Loucy (cell line): ENCODE measurements around the gene ZNF697.
"Not testable (repeated sequence)": the region's sequence is repeated elsewhere in the genome, so short reads cannot be mapped to it uniquely, and the experiment has no call there.

Experiments used
- H2AFZ ChIP-seq: fragments of 200-600 bp; sonication (generic); 2 replicates; pipeline ENCODE4 v1.6.0; 2016; ENCODE audit warnings: antibody characterized with exemption, mild to moderate bottlenecking, low read length, moderate library complexity
- H3F3A ChIP-seq: fragments of 200-600 bp; 2 replicates; pipeline ENCODE4 v1.6.0; 2016; ENCODE audit warnings: antibody characterized with exemption, low read depth, mild to moderate bottlenecking
- H3K27me3 ChIP-seq: fragments of 200-600 bp; sonication (generic); 2 replicates; pipeline ENCODE4 v1.6.1; 2014; ENCODE audit warnings: low read length, mild to moderate bottlenecking; ENCODE audit not compliant: insufficient read depth, poor library complexity, severe bottlenecking
- H3K36me3 ChIP-seq: fragments of 200-600 bp; sonication (generic); 2 replicates; pipeline ENCODE4 v1.6.1; 2016; ENCODE audit warnings: low read length; ENCODE audit not compliant: insufficient read depth
- H3K4me1 ChIP-seq: fragments of 200-600 bp; sonication (generic); 2 replicates; pipeline ENCODE4 v1.5.1; 2014; ENCODE audit warnings: low read length, mild to moderate bottlenecking; ENCODE audit not compliant: insufficient read depth, poor library complexity, severe bottlenecking
- H3K4me2 ChIP-seq: fragments of 200-600 bp; sonication (generic); 2 replicates; pipeline ENCODE4 v1.6.0; 2014; ENCODE audit warnings: antibody characterized with exemption, low read length, low read depth, mild to moderate bottlenecking; ENCODE audit not compliant: poor library complexity, severe bottlenecking
- H3K4me3 ChIP-seq: fragments of 200-600 bp; sonication (generic); 2 replicates; pipeline ENCODE4 v1.5.1; 2014; ENCODE audit warnings: low read length, mild to moderate bottlenecking, mixed read lengths; ENCODE audit not compliant: poor library complexity, severe bottlenecking
- H3K79me2 ChIP-seq: fragments of 200-600 bp; sonication (generic); 2 replicates; pipeline ENCODE4 v1.6.1; 2014; ENCODE audit warnings: low read length; ENCODE audit not compliant: insufficient read depth
- H3K9ac ChIP-seq: fragments of 200-600 bp; sonication (generic); 2 replicates; pipeline ENCODE4 v1.6.0; 2014; ENCODE audit warnings: mild to moderate bottlenecking, low read depth, low read length, moderate library complexity; ENCODE audit not compliant: poor library complexity, severe bottlenecking
- H3K9me2 ChIP-seq: fragments of 200-600 bp; sonication (generic); replicated peaks from 2 replicates; pipeline ENCODE4 v1.6.1; 2016; ENCODE audit warnings: low read depth, low read length, mixed read lengths
- H3K9me3 ChIP-seq: fragments of 200-600 bp; sonication (generic); 2 replicates; pipeline ENCODE4 v1.6.1; 2014; ENCODE audit warnings: mild to moderate bottlenecking, antibody characterized with exemption, low read length, low read depth; ENCODE audit not compliant: insufficient read depth
- H4K20me1 ChIP-seq: fragments of 200-600 bp; sonication (generic); 2 replicates; pipeline ENCODE4 v1.6.0; 2014; ENCODE audit warnings: antibody characterized with exemption, low read length, mild to moderate bottlenecking; ENCODE audit not compliant: insufficient read depth, poor library complexity, severe bottlenecking
- EZH2phosphoT487 ChIP-seq: fragments of 200-600 bp; IDR thresholded peaks from 2 replicates; pipeline ENCODE4 v1.6.1; 2018; ENCODE audit warnings: antibody characterized with exemption, mild to moderate bottlenecking, moderate library complexity, borderline replicate concordance
- TF ChIP-seq, protein P1 (sequence below): fragments of 200-600 bp; sonication (generic); conservative IDR thresholded peaks from 2 replicates; pipeline ENCODE4 v1.5.1; 2014; ENCODE audit warnings: mild to moderate bottlenecking, antibody characterized with exemption, low read length

The ZNF697 gene

DNA sequence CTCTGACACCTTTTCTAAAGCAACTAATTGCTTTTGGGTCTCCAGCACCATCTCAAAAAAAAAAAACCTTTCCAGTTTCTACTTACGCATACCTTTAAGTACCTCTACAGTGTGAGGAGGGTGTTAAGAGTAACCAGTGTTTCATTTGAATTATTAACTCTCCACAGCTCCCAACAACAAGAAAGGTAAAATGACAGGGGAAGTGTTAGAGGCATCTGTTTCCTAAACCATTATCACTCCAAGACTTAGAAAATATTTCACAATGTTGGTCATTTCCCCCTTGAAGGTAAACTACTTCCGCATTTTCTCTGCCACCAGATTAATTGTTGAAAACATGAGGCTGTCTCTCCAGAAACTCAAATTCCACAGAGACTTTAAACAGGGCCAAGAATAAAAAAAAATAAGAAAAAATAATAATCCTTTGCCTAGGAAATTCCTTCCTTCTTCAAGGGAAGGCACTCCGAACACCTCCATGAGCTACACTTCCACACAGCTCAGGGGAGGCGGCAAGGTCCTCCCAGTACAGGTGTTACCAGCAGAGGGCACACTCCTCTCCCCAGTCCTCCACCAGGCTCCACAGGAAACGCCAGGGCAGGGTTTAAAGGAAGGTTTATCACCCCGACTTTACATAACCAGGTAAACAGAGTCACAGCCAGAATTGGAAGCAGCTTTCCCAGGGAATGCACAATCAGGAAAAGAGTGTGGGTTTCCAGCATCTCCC lies 40.8 kb downstream of the ZNF697 start:
- H2AFZ ChIP-seq = peak overlapping the region; percentile 83; the same call in 1 of the 2 replicates
- H3K4me1 ChIP-seq, H3K9me3 ChIP-seq, H3K4me2 ChIP-seq, H3K4me3 ChIP-seq, H3F3A ChIP-seq, H3K79me2 ChIP-seq, H3K9me2 ChIP-seq, H3K27me3 ChIP-seq, H3K9ac ChIP-seq, H4K20me1 ChIP-seq, H3K36me3 ChIP-seq: not testable (repeated sequence)
- TF ChIP-seq, protein P1, sequence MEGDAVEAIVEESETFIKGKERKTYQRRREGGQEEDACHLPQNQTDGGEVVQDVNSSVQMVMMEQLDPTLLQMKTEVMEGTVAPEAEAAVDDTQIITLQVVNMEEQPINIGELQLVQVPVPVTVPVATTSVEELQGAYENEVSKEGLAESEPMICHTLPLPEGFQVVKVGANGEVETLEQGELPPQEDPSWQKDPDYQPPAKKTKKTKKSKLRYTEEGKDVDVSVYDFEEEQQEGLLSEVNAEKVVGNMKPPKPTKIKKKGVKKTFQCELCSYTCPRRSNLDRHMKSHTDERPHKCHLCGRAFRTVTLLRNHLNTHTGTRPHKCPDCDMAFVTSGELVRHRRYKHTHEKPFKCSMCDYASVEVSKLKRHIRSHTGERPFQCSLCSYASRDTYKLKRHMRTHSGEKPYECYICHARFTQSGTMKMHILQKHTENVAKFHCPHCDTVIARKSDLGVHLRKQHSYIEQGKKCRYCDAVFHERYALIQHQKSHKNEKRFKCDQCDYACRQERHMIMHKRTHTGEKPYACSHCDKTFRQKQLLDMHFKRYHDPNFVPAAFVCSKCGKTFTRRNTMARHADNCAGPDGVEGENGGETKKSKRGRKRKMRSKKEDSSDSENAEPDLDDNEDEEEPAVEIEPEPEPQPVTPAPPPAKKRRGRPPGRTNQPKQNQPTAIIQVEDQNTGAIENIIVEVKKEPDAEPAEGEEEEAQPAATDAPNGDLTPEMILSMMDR = peak; percentile 36

DNA sequence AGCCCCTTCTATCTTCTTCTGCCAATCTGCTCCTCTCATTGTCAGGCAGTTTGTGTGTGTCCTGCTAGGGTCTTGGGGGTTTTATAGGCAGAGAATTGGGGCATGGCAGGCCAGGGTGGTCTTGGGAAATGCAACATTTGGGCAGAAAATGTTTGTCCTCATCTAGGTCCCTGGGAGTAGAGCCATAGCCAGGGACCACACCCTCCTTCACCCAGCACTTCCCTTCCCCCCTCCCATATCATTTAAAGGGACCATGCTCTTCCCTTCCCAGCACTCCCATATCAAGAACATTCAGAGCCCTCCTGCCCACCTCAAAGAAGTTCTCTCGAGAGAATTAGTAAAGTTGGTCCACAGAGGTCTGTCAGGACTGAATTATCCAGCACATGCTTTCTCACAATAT lies 41.7 kb downstream of the ZNF697 start:
- peaks cover 4% of the 10 kb centered on the region for H3K27me3 ChIP-seq
- H3K9me2 ChIP-seq = no peaks in the 10 kb centered on the region
- H3K4me2 ChIP-seq = no peak overlapping the region
- H4K20me1 ChIP-seq = no peaks in the 10 kb centered on the region
- H3K4me3 ChIP-seq = no peak overlapping the region
- H3F3A ChIP-seq = no peaks in the 10 kb centered on the region
- H3K79me2 ChIP-seq = no peaks in the 10 kb centered on the region
- H3K4me1 ChIP-seq = no peaks in the 10 kb centered on the region
- H2AFZ ChIP-seq = no peak overlapping the region
- TF ChIP-seq, protein P1 = no peak
- TF ChIP-seq EZH2phosphoT487 = no peak
- H3K36me3 ChIP-seq = no peaks in the 10 kb centered on the region
- H3K9me3 ChIP-seq = no peaks in the 10 kb centered on the region
- no peak overlapping the region for H3K9ac ChIP-seq

DNA sequence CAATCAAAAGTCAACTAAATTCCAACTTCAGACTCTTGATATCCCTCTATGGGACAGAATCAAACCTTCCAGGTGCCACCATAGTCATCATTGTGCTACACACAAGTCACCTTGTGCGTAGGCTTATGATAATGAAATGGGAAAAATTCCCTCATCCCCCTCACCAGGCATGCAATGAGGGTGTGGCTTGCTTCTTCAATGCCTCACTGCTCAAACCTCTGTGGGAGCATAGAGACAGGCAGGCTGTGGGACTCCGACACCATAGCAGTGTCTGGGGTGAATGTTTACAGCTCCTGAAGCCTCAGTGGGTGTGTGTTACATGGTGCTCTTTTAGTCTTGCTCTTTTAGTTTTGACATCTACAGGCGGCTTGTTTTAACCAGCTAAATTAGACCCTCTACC lies 42.4 kb downstream of the ZNF697 start:
- Histone ChIP-seq H4K20me1 (no peaks in the 10 kb centered on the region), H3K4me3 (no peak overlapping the region), H2AFZ (no peak overlapping the region), H3F3A (no peaks in the 10 kb centered on the region), H3K4me2 (no peak overlapping the region), H3K36me3 (no peaks in the 10 kb centered on the region), H3K9me3 (no peaks in the 10 kb centered on the region), H3K79me2 (no peaks in the 10 kb centered on the region), H3K27me3 (peaks cover 4% of the 10 kb centered on the region), H3K9me2 (no peaks in the 10 kb centered on the region), H3K4me1 (no peaks in the 10 kb centered on the region), H3K9ac (no peak overlapping the region)
- TF ChIP-seq, protein P1 = no peak
- no peak for TF ChIP-seq EZH2phosphoT487

DNA sequence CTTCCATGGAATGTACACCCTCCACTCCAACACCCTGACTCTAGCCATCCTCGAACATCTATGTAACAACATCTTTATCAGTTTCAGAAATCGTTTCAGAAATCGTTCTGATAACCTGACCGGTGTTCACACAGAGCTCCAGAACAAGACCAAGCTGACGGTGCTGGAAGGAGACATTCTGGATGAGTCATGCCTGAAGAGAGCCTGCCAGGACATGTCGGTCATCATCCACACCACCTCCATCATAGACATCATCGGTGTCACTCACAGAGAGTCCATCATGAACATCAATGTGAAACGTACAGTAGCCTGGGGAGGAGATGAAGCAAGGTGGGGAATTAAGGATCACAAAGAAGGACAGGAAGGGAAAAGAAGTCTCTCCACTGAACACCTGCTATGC lies 43.0 kb downstream of the ZNF697 start:
- H3K27me3 ChIP-seq, H3K9ac ChIP-seq, H3K9me2 ChIP-seq, H4K20me1 ChIP-seq, H2AFZ ChIP-seq, H3F3A ChIP-seq, H3K79me2 ChIP-seq, H3K36me3 ChIP-seq, H3K4me1 ChIP-seq, H3K9me3 ChIP-seq, H3K4me2 ChIP-seq, H3K4me3 ChIP-seq: not testable (repeated sequence)
